HepG2 (cell line): ENCODE results near the gene DTWD2.

Experiments
- ATF7-NPFF ChIP-seq: sonication (generic); formaldehyde crosslinking; IDR thresholded peaks from 2 replicates; pipeline ENCODE4 v1.8.1; 2023; ENCODE audit warnings: mild to moderate bottlenecking, low read depth, missing genetic modification reagents, moderate library complexity
- CTCF ChIP-seq: sonication (generic); formaldehyde crosslinking; IDR thresholded peaks from 2 replicates; pipeline ENCODE4 v1.5.0; 2020; ENCODE audit warnings: mild to moderate bottlenecking, missing genetic modification reagents, moderate library complexity
- GMEB1 ChIP-seq: sonication (generic); formaldehyde crosslinking; IDR thresholded peaks from 2 replicates; pipeline ENCODE4 v1.5.1; 2020; ENCODE audit warnings: missing genetic modification reagents, mild to moderate bottlenecking, borderline replicate concordance
- KAT2B ChIP-seq: fragments of 150-350 bp; IDR thresholded peaks from 2 replicates; pipeline ENCODE4 v1.6.1; 2014; ENCODE audit warnings: low read depth, low read length, borderline replicate concordance
- NR3C1 ChIP-seq: sonication (generic); formaldehyde crosslinking; IDR thresholded peaks from 2 replicates; pipeline ENCODE4 v1.4.0; 2020; ENCODE audit warnings: missing genetic modification reagents
- RFX1 ChIP-seq: fragments of 450-650 bp; IDR thresholded peaks from 2 replicates; pipeline ENCODE4 v1.6.1; 2017
- USF2 ChIP-seq, 2 experiments: sonication (generic) in 1 of 2; formaldehyde crosslinking in 1 of 2; IDR thresholded peaks; 2 replicates each; pipeline versions ENCODE4 v1.5.1 to v1.6.1; 2011 to 2020; ENCODE audit warnings: borderline replicate concordance in 1 of 2, low read depth in 1 of 2, low read length in 1 of 2, mild to moderate bottlenecking in 1 of 2, missing genetic modification reagents in 1 of 2, moderate library complexity in 1 of 2
- TF ChIP-seq, protein P1 (sequence below): sonication (generic); formaldehyde crosslinking; IDR thresholded peaks from 2 replicates; pipeline ENCODE4 v1.5.1; 2020; ENCODE audit warnings: mild to moderate bottlenecking, moderate library complexity, missing genetic modification reagents
- TF ChIP-seq, protein P2 (sequence below): sonication (generic); formaldehyde crosslinking; IDR thresholded peaks from 2 replicates; pipeline ENCODE4 v1.4.0; 2020; ENCODE audit warnings: missing genetic modification reagents

- TF ChIP-seq RFX1 (no peak), ATF7-NPFF (no peak), KAT2B (no peak), USF2 (IDR thresholded peaks at IDR 0.05; ENCODE audit: low read depth, low read length) (no peak), USF2 (CRISPR knock-in tag; IDR thresholded peaks at IDR 0.05; ENCODE audit: borderline replicate concordance) (no peak), NR3C1 (CRISPR knock-in tag) (no peak), GMEB1 (no peak), CTCF (no peak)
- TF ChIP-seq, protein P1, sequence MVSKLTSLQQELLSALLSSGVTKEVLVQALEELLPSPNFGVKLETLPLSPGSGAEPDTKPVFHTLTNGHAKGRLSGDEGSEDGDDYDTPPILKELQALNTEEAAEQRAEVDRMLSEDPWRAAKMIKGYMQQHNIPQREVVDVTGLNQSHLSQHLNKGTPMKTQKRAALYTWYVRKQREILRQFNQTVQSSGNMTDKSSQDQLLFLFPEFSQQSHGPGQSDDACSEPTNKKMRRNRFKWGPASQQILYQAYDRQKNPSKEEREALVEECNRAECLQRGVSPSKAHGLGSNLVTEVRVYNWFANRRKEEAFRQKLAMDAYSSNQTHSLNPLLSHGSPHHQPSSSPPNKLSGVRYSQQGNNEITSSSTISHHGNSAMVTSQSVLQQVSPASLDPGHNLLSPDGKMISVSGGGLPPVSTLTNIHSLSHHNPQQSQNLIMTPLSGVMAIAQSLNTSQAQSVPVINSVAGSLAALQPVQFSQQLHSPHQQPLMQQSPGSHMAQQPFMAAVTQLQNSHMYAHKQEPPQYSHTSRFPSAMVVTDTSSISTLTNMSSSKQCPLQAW, result no peak
- TF ChIP-seq, protein P2, sequence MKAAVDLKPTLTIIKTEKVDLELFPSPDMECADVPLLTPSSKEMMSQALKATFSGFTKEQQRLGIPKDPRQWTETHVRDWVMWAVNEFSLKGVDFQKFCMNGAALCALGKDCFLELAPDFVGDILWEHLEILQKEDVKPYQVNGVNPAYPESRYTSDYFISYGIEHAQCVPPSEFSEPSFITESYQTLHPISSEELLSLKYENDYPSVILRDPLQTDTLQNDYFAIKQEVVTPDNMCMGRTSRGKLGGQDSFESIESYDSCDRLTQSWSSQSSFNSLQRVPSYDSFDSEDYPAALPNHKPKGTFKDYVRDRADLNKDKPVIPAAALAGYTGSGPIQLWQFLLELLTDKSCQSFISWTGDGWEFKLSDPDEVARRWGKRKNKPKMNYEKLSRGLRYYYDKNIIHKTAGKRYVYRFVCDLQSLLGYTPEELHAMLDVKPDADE (CRISPR knock-in tag), result no peak
Measured at GRCh38 chr5:119032656-119033055, 44.3 kb upstream of the DTWD2 start.
